Bronchial epithelial cell (primary cell): ENCODE data around the gene RGS5. TPM values are rescaled to one million over a fixed set of nuclear protein-coding genes. Genes with fewer than 3 reads are reported as not detected.

Experiments used
- DNase-seq: peaks from one replicate; pipeline ENCODE4 v3.0.0-alpha.2; 2010; ENCODE audit warnings: low read depth
- FAIRE-seq: peaks from 2 replicates; lab custom pipeline; 2011; peaks lifted over from hg19 to GRCh38; lab: Jason Lieb, UNC
- H3K27me3 ChIP-seq: 2 replicates; pipeline ENCODE4 v1.5.1; 2011; ENCODE audit warnings: low read length; ENCODE audit not compliant: control insufficient read depth, insufficient read depth
- H3K36me3 ChIP-seq: 2 replicates; pipeline ENCODE4 v1.5.1; 2011; ENCODE audit warnings: low read length; ENCODE audit not compliant: control insufficient read depth, insufficient read depth
- H3K4me3 ChIP-seq: 2 replicates; pipeline ENCODE4 v1.5.1; 2011; ENCODE audit warnings: mild to moderate bottlenecking, low read depth, low read length, control low read depth
- total RNA-seq: library from RNA; depleted of rRNA; stranded (reverse); fragments of >200 nt; gene quantifications from 2 replicates; pipeline ENCODE4 v1.2.1, GENCODE V29; 2014
- TF ChIP-seq, protein P1 (sequence below): IDR thresholded peaks from 2 replicates; pipeline ENCODE4 v1.5.1; 2011; ENCODE audit warnings: mild to moderate bottlenecking, moderate library complexity, low read length, control low read depth, inconsistent platforms; ENCODE audit not compliant: insufficient read depth, severe bottlenecking

The RGS5 gene
- total RNA-seq, 1 donor from 2014 or later, result 3.9 TPM

- Histone ChIP-seq H3K36me3 (no peaks in the 10 kb centered on the region), H3K27me3 (no peaks in the 10 kb centered on the region), H3K4me3 (no peak overlapping the region)
- DNase-seq, result no peak
- TF ChIP-seq, protein P1, sequence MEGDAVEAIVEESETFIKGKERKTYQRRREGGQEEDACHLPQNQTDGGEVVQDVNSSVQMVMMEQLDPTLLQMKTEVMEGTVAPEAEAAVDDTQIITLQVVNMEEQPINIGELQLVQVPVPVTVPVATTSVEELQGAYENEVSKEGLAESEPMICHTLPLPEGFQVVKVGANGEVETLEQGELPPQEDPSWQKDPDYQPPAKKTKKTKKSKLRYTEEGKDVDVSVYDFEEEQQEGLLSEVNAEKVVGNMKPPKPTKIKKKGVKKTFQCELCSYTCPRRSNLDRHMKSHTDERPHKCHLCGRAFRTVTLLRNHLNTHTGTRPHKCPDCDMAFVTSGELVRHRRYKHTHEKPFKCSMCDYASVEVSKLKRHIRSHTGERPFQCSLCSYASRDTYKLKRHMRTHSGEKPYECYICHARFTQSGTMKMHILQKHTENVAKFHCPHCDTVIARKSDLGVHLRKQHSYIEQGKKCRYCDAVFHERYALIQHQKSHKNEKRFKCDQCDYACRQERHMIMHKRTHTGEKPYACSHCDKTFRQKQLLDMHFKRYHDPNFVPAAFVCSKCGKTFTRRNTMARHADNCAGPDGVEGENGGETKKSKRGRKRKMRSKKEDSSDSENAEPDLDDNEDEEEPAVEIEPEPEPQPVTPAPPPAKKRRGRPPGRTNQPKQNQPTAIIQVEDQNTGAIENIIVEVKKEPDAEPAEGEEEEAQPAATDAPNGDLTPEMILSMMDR, result no peak
- FAIRE-seq, result no peak
Measured at GRCh38 chr1:163142152-163142551, 60.6 kb downstream of the RGS5 start.

GRCh38 chr1:163141556-163141955 lies 61.2 kb downstream of the RGS5 start:
- DNase-seq (no peak), FAIRE-seq (no peak)
- H3K27me3 ChIP-seq, result no peaks in the 10 kb centered on the region
- H3K4me3 ChIP-seq, result no peak overlapping the region
- no peaks in the 10 kb centered on the region for H3K36me3 ChIP-seq
- TF ChIP-seq, protein P1, result no peak

DNA sequence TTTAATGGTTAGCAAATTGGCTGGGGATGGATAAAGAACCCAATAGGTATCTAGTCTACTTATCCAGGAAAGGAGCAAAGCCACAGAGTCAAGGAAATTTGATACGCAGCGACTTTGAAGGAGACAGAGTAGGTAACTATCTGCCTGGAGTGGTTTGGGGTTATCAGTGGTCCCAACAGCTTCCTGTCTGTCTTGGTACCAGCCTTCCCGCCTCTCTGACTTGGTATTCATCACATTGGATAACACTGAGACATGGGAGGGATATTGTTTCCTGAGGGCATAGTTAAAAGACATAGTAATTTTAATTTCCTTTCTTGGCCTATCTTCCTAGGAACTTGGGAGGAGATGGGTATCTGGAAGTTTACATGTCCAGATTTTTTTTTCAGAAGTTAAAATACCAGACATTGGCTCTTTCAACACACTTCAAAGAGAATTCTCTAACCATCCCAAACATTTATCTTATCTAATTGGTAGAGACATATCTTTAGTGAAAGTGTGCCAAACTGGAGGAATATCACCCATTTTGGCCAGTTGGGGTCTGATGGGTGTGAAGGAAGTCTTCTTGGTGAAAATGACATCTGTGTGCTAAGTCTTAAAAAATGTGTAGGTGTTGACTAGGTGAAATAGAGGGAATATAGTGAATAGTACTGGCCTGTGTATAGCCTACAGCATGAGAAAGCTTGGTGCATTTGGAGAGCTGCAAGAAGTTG lies 65.0 kb downstream of the RGS5 start:
- no peak overlapping the region for H3K4me3 ChIP-seq
- H3K27me3 ChIP-seq, result no peaks in the 10 kb centered on the region
- no peaks in the 10 kb centered on the region for H3K36me3 ChIP-seq
- DNase-seq (no peak), FAIRE-seq (no peak)
- TF ChIP-seq, protein P1, result no peak

- Histone ChIP-seq H3K4me3 (no peak overlapping the region), H3K36me3 (no peaks in the 10 kb centered on the region), H3K27me3 (no peaks in the 10 kb centered on the region)
- FAIRE-seq (no peak), DNase-seq (no peak)
- TF ChIP-seq, protein P1, result no peak
Measured at GRCh38 chr1:163131981-163132380, 70.7 kb downstream of the RGS5 start.

DNA sequence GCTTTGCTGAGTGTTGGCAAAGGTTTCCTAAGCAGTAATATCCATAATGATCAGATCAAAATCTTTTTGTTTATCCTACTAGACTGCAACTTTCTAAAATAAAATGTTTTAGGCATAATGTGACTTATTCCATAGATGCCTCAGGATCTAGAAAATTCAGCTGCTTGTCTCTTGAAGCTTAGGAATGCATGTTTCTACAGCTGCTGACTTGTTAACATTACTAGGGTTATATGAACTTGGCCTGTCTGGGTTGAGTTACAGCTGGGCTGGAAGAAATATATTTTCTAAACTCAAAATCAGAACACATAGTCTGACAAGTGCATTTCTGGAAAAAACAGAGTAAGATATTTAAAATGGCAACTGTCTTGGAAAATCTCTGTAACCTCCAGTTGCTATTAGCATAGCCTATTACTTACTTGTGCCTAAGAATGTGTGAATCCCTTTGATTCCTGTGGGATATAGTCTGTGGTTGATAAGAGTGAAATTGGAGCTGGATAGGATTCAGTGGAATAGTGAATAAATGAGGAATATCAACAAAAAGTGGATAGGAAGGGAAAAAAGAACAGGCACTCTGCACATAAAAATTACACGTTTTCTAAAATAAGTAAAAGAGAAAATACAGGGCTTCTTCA lies 72.4 kb downstream of the RGS5 start:
- H3K4me3 ChIP-seq, result no peak overlapping the region
- TF ChIP-seq, protein P1, result no peak
- no peak for FAIRE-seq

More for the DNA sequence above, 72.4 kb downstream of the RGS5 start:
- Histone ChIP-seq H3K27me3 (no peaks in the 10 kb centered on the region), H3K36me3 (no peaks in the 10 kb centered on the region)
- no peak for DNase-seq
